C4-2B (cell line): ENCODE results near the gene DNM3.

Experiments
- H3K27ac ChIP-seq: fragments of 450-650 bp; 2 replicates; pipeline ENCODE4 v1.5.1; 2017
- CTCF ChIP-seq: fragments of 450-650 bp; conservative IDR thresholded peaks from 2 replicates; pipeline ENCODE4 v1.5.1; 2017; ENCODE audit warnings: mild to moderate bottlenecking
- ZFX ChIP-seq: fragments of 450-650 bp; IDR thresholded peaks from 2 replicates; pipeline ENCODE4 v1.6.1; 2017

Gene DNM3

GRCh38 chr1:172090511-172090817 lies 249.2 kb downstream of the DNM3 start:
- TF ChIP-seq CTCF, result peak; percentile 54
- no peak for TF ChIP-seq ZFX
- H3K27ac ChIP-seq, result no peak overlapping the region

DNA sequence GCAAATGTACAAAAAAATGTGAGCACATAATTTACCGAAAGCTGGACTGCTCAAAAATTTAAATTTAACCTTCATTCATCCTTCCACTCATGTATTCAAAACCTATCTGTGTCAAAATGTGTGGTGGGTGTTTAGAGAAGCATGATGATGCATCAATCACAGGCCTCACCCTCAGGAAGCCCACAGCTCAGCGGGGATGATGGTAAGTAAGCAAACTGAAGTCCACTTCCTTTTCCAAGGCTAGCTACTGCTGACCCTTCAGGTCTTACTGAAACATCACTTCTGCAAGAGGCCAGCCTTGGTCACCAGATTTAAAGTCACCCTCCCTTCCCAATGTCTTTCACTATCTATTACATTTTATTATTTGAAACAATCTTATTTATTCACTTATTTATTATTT lies 254.5 kb downstream of the DNM3 start:
- H3K27ac ChIP-seq, result no peak overlapping the region
- TF ChIP-seq CTCF (no peak), ZFX (no peak)

- TF ChIP-seq CTCF, result no peak
- no peak for TF ChIP-seq ZFX
Observed at GRCh38 chr1:172105230-172105629, 263.9 kb downstream of the DNM3 start.

DNA sequence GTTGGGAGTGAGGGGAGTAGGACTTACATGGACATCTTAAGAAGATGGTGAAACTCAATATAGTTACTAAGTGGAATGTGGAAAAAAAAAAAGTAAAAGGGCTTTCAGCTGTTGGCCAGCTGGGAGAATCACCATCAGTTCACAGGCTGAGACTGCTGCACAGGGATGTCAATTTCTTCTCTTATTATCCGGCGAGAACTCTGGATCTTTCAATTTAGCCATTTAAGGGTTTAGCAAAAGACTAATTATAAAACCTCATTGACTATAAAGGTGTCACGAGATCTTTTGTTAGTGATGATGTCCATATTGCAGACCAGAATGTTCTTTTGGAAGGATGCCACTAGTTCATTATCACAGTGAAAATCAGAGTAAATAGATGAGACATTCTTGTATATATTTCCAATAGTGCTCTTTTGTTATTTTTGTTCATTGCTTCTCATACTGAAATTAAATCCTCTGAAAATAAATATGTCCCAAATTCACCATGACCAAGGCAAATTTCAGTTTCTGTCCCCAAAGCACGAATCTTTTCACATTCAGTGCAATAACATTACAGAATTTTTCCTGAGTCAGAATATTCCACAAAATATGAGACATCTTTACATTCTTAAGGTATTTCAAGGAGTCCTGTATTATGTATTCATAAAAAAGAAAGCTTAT lies 266.1 kb downstream of the DNM3 start:
- TF ChIP-seq CTCF (no peak), ZFX (no peak)
- H3K27ac ChIP-seq, result no peak overlapping the region

More at GRCh38 chr1:172105230-172105629, 263.9 kb downstream of the DNM3 start:
- no peak overlapping the region for H3K27ac ChIP-seq

- H3K27ac ChIP-seq, result no peak overlapping the region
- TF ChIP-seq ZFX (no peak), CTCF (no peak)
Observed at GRCh38 chr1:172108161-172108893, 267.0 kb downstream of the DNM3 start.

DNA sequence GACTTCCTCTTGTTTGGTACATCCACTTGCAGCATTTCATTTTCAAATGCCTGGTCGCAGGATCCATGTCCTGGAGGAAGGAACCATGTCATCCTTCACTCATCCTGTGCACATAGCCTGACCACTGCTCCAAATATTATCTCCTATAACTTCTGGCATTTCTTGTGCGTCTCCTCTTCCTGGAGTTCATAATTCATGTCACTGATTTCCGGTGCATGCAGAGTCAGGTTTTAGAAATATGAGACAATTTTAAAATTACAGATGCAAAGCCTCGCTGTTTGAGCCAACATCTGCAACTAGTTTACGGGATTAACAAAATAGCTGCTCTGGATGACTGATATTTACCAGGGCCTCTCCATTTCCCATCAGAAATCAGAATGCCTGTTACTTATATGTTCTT lies 268.1 kb downstream of the DNM3 start:
- no peak overlapping the region for H3K27ac ChIP-seq

More for the DNA sequence above, 268.1 kb downstream of the DNM3 start:
- TF ChIP-seq ZFX (no peak), CTCF (no peak)
